Panc1 (cell line): ENCODE data around the gene KRT82.

Experiments
- CTCF ChIP-seq: fragments of 450-650 bp; IDR thresholded peaks from 2 replicates; pipeline ENCODE4 v1.5.1; 2017; ENCODE audit warnings: mild to moderate bottlenecking
- POLR2AphosphoS5 ChIP-seq: IDR thresholded peaks from 2 replicates; pipeline ENCODE4 v1.6.1; 2012; ENCODE audit warnings: mild to moderate bottlenecking, low read depth, low read length, moderate library complexity
- SIN3A ChIP-seq: IDR thresholded peaks from 2 replicates; pipeline ENCODE4 v1.6.1; 2012; ENCODE audit warnings: low read depth, mild to moderate bottlenecking, low read length, moderate library complexity, borderline replicate concordance; ENCODE audit not compliant: insufficient read depth
- TF ChIP-seq, protein P1 (sequence below), 2 experiments: IDR thresholded peaks; 2 replicates each; pipeline ENCODE4 v1.6.1; 2011 to 2012; ENCODE audit warnings: low read depth in 2 of 2, control low read depth in 1 of 2, low read length in 1 of 2, mild to moderate bottlenecking in 1 of 2, moderate library complexity in 1 of 2; ENCODE audit not compliant: insufficient read depth in 1 of 2

GRCh38 chr12:52402377-52402776 is 3.8 kb downstream of the KRT82 start:
- TF ChIP-seq CTCF (no peak), SIN3A (no peak), POLR2AphosphoS5 (no peak)
- TF ChIP-seq, protein P1, sequence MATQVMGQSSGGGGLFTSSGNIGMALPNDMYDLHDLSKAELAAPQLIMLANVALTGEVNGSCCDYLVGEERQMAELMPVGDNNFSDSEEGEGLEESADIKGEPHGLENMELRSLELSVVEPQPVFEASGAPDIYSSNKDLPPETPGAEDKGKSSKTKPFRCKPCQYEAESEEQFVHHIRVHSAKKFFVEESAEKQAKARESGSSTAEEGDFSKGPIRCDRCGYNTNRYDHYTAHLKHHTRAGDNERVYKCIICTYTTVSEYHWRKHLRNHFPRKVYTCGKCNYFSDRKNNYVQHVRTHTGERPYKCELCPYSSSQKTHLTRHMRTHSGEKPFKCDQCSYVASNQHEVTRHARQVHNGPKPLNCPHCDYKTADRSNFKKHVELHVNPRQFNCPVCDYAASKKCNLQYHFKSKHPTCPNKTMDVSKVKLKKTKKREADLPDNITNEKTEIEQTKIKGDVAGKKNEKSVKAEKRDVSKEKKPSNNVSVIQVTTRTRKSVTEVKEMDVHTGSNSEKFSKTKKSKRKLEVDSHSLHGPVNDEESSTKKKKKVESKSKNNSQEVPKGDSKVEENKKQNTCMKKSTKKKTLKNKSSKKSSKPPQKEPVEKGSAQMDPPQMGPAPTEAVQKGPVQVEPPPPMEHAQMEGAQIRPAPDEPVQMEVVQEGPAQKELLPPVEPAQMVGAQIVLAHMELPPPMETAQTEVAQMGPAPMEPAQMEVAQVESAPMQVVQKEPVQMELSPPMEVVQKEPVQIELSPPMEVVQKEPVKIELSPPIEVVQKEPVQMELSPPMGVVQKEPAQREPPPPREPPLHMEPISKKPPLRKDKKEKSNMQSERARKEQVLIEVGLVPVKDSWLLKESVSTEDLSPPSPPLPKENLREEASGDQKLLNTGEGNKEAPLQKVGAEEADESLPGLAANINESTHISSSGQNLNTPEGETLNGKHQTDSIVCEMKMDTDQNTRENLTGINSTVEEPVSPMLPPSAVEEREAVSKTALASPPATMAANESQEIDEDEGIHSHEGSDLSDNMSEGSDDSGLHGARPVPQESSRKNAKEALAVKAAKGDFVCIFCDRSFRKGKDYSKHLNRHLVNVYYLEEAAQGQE (IDR thresholded peaks at IDR 0.05; ENCODE audit: insufficient read depth in 1 of 2, low read depth in 2 of 2, low read length in 1 of 2) = no peak
